Activated T-cell treated with anti-CD3 and anti-CD28 coated beads, Interleukin-2, amount 50 U/mL, for 48 hours (primary cell): ENCODE data around the gene ATG16L1.

Experiments
- DNase-seq, 2 experiments: peaks; one replicate each; pipeline ENCODE4 v3.0.0-alpha.2; 2020

Gene ATG16L1

DNA sequence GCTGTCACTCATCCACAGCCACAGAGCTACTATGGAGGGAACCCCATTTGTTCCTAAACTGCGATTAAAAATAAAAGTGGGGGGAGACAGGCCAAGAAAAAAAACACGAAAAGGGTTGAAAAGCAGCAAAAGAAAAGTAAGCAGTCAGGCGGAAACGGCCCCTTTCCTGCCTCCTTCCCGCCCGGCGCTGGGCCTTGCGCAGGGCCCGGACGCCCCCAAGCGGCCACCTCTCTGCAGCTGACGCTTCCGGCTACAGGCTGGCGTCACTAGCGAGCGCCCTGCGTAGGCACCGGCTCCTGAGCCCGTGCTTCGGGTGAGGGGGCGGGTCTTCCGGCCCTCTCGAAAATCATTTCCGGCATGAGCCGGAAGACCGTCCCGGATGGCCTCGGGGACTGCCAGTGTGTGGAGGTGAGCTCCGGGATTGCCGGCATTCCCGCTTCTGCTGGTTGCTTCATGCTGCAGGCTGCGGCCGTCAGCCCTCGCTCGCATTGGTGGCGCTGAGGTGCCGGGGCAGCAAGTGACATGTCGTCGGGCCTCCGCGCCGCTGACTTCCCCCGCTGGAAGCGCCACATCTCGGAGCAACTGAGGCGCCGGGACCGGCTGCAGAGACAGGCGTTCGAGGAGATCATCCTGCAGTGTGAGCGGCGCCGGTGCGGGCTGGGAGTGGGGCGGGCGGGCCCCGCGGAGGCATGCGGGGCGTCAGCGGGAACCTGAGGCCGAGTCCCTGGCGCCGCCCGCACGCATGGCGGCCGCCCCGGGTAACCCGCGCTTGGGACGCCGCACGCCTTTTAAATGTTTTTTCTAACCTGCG, at the start of gene ATG16L1:
Gene ATG16L1, plus strand, starts transcription at position 368 of the 811 bp plus-strand sequence. Its CDS starts 155 bp downstream, at position 523.
- DNase-seq: peak; percentile 92 to 96

DNA sequence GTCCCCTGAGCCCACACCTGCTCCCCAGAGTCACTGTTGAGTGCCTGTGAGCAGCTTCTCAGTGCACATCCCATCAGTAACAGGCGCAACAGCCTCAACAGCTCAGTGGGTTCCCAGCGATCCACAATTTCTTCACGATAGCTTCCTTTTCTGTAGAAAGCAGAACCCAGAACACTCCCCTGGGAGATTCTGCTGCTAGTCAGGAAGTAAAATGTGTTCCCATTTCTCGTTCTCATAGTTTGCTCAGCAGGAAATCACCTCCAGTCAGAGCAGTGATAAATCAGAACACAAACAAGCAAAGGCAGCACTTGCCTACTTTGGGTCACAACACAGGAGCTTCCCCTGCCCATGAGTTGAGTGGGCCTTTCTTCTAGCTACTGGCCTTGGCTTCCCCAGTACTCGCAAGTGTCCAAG, 48.9 kb upstream of the ATG16L1 start:
- DNase-seq: no peak

DNA sequence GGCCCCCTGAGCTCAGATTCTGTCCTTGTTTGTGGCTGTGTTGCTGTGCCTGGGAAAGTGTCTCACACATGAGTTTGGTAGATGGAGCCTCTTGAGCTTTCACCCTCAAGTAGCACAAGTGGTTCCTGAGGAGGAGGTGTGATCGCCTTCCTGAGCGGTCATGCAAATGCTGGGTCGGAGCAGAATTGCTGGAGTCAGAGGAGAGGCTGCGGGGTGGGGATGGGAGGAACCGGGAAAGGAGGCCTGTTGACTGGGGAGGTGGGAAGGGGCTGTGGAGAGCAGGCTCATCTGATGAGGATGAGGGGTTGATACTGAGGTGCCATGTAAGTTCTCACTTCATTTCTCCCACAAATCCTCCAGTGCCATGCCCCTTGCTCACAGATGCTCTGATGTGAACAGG, 48.4 kb upstream of the ATG16L1 start:
- no peak for DNase-seq

DNA sequence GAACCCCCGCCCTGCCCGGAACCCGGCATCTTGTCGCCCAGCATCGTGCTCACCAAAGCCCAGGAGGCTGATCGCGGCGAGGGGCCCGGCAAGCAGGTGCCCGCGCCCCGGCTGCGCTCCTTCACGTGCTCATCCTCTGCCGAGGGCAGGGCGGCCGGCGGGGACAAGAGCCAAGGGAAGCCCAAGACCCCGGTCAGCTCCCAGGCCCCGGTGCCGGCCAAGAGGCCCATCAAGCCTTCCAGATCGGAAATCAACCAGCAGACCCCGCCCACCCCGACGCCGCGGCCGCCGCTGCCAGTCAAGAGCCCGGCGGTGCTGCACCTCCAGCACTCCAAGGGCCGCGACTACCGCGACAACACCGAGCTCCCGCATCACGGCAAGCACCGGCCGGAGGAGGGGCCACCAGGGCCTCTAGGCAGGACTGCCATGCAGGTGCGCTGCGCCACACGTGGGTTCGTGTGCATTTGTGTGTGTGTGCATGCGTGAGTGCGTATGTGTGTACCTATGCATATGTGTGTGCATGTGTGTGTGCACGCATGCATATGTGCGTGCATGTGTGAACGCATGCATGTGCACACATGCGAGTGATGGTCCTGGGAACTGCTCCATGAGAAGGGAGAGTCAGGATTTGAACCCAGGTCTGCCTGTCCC, 47.1 kb upstream of the ATG16L1 start:
- DNase-seq: no peak

DNA sequence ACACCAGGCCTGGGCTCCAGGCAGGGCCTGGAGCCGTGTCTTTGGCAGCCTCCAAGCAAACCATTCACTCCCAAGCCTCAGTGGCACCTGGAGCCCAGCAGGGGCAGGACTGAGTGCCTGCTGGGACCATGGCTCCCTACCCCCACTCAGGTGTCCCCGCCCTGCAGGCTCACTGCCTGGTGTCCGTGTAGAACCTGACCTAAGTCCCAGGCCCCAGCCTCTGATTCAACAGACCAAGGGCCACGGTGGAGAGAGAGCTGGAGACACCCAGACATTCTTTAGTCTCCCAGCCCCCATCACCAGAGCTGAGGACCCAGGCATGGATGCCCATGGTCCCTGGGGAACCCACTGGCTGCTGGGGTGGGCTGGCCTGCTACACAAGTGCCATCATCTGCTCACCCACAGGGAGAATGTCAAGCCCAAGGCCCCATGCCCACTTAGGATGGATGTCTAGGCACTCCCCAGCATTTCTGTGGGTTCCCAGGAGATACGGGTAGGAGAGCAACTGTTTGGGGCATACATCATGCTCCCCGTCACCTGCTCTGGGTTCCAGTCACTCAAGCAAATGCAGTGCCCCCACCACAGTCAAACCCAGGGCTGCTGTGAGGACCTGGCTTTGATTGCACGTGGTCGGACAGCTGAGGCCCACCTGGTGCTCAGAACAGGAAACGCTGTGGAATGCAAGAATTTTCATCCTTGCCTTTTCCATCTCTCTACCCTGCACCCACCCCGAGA, 42.9 kb upstream of the ATG16L1 start:
- no peak for DNase-seq

DNA sequence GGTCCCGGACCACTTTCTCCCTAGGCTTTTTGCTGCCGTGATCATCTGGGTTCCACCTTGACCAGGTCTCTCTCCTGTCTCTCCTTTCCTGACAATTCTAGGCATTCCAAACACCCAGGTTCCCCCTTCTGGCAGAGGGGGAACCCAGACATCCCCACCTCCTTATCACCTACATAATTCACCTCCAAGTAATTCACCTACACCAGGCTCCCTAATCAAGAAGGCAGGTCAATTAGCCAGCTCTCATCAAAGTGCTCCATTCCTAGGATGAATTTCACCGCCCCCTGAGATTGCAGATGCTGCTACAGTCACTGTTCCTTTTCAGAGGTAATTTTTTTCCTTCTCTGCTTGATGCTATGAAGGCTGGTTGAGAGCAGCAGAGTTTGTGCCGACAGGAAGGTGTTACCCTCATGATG, 42.3 kb upstream of the ATG16L1 start:
- DNase-seq: no peak

DNA sequence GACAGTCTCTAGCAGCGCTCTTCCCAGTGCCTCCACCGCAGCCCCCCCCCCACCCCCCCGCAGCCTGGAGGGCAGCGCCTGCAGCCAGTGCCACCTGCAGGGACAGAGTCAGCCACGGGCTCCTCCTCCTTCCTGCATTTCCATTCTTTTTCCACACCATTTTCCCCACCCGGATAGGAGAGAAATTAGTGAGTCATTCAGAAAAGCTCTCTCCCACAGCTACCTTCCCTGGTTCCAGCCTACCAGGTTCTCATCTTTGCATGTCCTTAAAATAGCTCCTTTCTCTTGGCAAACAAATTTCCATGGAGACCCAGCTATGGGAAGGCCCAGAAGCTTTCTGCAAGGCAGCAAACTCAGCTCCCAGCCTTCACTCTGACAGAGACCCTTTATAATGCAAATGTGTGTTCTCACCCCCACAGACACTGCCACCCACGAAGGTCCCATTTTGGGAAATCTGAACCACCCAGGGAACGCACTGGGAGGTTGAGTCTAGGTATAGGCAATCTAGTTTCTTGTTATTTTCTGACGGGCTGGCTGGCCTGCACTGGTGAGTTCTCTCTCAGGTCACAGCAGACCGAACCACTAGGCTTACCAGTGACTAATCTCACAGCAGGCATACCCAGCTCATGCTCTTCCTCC, 41.8 kb upstream of the ATG16L1 start:
- DNase-seq: no peak

DNA sequence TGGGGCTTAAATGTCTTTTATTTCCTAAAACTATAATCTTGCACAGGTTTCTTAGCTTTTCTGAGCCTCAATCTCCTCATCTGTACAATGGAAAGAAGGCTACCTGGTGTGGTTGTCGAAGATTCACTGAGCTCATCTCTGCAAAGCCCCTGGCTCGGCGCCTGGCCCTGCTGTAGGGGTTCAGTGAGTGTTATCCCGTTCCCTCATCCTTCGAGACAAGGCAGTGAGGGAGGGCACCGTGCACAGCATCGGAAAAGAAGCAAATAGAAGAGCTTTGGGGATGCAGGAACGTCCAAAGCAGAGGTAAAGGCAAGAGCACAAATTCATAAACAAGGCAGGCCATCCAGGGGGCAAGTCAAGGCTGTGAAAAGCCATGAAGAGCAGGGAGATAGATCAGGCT, 41.2 kb upstream of the ATG16L1 start:
- DNase-seq: no peak

DNA sequence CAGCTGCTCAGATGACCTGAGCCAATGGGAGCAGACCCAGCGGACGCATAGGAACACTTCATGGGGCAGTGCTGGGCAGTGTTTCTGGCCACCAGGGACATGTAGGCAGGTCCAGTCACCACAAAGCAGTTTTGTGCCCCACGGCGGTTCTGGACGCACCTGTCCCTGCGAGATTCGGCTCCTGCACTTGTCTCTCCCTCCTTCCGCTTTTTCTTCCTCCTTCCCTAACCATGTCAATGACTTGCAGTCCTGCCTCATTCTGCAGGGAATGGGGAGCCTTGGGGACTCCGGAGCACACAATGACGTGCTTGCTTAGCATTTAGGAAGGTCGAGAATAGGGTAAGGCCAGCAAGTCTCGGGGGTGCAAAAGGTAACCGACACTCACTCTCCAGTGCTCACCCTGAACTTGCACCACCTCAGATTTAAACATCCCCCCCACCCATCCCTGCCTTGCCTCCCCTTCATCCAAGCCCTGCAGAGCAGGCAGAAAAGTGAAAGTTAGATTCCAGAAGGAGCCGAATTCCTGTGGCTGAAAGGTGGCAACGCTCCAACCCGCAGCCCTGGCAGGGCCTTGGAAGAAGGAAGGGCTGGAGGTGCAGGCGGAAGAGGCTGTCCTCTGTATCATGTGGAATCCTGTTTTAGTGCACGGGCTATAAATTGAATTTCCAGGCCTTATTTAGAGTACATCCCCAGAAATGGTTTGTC, 40.5 kb upstream of the ATG16L1 start:
- DNase-seq: no peak

DNA sequence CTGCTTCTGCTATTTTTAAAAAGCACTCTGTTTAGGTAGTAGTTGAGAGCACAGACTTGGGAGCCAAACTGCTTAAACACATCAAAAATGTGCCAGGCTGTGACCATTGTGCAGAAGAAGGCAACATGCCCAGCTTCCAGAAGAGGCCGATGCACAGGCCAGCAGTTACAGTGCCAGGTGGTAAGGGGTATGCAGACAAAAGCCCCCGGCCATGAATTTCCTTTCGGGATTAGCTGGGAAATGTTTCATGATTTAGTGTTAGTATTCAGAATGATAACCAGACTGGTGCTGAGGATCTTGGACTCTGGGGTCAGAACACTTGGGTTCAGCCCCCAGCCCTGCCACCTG, 40.0 kb upstream of the ATG16L1 start:
- no peak for DNase-seq

DNA sequence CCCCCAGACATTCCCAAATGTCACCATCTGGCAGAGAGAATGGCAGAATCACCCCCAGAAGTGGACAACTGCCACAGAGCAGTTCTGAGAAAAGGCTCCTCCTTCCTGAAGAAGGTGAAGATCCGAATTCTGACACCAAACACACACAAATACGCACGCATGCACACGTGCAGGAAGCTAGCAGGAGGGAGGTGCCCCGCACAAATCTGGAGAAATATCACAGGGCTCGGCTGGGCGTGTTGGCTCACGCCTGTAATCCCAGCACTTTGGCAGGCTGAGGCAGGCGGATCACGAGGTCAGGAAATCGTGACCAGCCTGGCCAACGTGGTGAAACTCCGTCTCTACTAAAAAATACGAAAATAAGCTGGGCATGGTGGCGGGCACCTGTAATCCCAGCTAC, 38.5 kb upstream of the ATG16L1 start:
- DNase-seq: no peak

DNA sequence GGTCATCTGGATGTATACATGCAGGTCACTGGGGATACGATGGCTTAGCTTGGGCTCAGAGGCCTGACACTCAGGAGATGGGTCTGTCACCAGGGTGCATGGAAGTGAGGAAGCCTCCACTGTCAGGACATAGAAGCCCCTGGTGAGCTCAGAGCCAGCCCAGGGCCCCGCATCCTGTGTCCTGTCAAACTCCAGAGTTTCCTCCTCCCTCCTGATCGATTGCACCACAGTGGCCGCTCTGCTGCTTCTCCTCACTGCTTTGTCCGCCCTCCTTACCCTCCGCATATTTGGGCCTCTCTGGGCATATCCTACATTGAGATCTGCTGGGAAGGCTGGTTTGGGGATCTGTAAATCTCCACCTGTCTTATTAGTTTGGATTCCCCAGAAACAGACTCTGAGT, 37.5 kb upstream of the ATG16L1 start:
- no peak for DNase-seq

DNA sequence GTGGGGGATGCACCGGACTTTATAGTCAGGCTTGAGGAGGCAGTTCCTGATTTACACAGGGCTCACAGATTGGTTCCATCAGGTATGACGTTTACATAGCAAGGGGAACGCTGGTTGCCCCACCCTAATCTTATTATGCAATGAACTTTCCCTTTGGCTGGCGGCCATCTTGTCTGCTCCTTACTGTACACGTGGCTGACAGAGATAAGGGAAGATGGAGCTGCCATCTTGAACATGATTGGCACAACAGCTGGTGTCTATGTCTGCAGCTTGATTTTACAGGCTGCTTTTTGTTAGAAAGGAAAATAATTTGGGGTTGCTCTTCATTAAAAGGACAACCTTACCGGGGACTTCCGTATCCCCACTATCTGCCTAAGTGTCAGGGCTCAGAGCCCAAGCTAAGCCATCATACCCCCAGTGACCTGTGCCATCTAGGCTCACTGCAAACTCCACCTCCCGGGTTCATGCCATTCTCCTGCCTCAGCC, 33.5 kb upstream of the ATG16L1 start:
- DNase-seq: no peak

DNA sequence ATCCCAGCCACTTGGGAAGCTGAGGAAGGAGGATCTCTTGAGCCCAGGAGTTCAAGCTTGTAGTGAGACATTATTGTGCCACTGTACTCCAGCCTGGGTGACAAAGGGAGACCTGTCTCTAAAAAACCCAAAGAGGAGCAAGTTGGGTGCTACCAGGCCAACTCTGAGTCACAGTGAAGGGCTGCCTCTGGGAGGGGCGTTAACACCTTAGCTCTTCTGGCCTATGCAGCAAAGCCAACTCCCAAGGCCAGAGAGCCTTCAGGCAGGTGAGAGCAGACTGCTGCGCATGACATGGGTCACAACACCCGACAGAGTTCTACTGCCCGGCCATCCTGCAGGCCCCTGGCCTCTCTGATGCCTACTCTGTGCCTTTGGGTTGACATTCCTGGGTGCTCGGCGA, 32.6 kb upstream of the ATG16L1 start:
- DNase-seq: no peak

DNA sequence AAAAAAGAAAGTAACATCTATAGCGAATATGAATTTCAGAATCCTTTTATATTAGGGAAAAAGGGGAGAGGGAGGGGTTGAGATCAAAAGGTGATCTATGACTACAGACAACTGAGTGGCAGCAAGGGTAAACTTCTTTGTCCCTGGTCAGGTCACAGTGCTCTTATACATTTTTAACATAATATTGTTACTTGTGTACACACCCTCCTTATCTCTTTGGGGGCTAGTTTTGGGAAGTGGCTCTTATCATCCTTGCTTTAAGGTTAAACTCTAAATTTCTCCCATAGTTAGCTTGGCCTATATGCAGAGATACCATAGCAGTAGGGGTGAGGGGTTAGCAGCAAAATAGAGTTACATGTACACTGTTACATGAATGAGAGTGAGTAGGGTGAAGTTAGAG, 31.6 kb upstream of the ATG16L1 start:
- no peak for DNase-seq

DNA sequence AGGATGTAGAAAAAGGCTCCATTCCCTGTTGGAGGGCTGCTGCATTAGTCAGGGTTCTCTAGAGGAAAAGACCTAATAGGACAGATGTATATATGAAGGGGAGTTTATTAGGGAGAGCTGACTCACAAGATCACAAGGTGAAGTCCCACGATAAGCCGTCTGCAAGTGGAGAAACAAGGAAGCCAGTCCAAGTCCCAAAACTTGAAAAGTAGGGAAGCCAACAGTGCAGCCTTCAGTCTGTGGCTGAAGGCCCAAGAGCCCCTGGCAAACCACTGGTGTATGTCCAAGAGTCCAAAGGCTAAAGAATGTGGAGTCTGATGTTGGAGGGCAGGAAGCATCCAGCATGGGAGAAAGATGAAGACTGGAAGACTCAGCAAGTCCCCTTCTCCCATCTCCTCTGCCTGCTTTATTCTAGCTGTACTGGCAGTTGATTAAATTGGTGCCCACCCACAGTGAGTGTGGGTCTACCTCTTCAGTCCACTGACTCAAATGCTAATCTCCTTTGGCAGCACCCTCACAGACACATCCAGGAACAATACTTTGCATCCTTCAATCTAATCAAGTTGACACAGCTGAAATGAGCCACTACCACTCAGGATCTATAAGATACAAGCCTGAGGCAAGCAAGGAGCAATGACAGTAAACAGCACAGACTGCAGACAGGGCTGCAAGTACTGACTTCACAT, 30.0 kb upstream of the ATG16L1 start:
- no peak for DNase-seq

DNA sequence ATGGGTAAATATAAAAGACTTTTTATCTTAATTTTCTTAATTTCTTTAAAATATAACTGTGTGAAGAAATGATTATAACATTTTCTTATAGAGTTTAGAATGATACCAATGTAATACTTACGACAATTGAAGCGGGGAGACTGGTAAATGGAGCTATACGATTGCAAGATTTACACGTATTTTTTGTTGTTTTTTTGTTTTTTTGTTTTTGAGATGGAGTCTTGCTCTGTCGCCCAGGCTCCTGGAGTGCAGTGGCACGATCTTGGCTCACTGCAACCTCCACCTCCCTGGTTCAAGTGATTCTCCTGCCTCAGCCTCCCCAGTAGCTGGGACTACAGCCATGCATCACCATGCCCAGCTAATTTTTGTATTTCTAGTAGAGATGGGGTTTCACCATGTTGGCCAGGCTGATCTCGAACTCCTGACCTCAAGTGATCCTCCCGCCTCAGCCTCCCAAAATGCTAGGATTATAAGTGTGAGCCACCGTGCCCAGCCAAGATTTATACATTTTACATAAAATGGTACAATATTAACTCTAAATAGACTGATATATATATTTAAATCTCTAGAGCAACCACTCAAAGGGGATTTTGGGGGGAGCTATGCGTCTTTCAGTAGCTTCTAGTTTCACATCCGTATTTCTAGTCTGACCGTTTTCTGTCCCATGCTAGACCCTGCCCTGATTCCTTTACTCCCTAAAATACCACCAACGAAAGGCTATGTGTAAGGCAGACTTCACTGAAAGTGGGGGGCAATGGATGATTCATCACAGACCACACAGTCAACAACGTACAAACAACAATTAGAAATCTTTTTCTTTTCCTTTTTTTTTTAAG, 28.2 kb upstream of the ATG16L1 start:
- no peak for DNase-seq

DNA sequence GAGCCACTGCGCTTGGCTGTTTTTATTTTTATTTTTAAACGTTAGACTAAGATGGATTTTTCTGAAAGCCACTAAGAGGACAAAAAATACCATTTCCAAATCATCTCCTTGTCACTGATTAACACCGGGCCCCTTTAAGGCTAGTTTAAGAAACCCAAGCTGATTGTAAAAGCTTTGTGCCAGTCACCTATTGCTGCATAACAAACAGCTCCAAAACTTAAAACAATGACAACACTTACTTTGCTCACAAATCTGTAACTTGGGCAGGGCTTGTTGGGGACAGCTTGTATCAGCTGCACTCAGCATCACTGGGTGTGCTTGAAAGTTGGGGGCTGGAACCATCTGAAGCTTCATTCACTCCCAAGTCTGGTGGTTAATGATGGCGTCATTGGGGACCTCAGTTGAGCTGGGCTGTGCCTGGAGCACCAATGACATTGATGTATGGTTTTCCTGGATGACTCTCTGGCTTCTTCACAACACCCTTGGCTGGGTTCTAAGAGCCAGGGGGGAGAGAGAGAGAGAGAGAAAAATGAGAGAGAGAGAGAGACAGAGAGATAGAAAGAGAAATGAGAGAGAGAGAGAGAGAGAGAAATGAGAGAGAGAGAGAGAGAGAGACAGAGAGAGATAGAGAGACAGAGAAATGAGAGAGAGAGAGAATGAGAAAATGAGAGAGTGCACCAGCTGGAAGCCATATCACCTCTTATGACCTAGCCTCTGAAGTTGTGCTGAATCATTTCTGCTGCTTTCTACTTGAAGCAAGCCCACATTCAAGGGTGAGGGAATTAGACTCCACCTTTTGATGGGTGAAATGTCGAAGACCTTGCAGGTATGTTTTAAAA, 26.0 kb upstream of the ATG16L1 start:
- no peak for DNase-seq

DNA sequence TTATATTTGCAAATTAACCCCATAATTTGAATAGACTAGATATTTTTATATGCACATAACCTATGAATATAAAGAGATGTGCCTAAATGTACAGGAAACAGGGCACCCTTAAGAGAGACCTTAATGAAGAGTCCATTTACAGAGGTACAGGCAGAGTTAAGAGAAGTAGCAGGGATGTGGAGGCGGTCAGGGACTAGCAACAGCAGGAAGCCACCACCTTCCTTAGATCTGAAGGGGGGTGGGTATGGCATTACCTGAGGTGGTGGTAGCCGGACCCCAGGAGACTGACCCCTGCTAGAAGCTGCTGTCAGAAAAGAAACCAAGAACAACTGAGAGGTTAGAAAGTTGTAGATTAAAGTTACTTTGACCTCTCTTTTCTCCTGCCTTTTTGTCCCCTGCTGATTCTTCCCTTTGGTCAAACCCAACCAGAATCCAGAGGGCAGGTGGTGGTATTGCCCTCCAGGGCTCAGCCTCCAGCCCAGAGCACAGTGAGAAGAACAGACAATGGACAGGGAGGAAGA, 24.9 kb upstream of the ATG16L1 start:
- DNase-seq: no peak
